IPS DF 4.7 (cell line): ENCODE results near the gene TRAF3IP1.
"Not testable (repeated sequence)": the region's sequence is repeated elsewhere in the genome, so short reads cannot be mapped to it uniquely, and the experiment has no call there.

Source experiments
- DNase-seq: peaks from one replicate; pipeline ENCODE4 v3.0.0-alpha.2; 2013; ENCODE audit warnings: low spot score; ENCODE audit errors: extremely low read depth

TRAF3IP1 gene

GRCh38 chr2:238380336-238380735 lies 60.0 kb downstream of the TRAF3IP1 start:
- no peak for DNase-seq

GRCh38 chr2:238380785-238381184 lies 60.5 kb downstream of the TRAF3IP1 start:
- no peak for DNase-seq

GRCh38 chr2:238381341-238382115 lies 61.2 kb downstream of the TRAF3IP1 start:
- no peak for DNase-seq

- no peak for DNase-seq
Measured at GRCh38 chr2:238382381-238382781, 62.1 kb downstream of the TRAF3IP1 start.

GRCh38 chr2:238383135-238383534 lies 62.8 kb downstream of the TRAF3IP1 start:
- no peak for DNase-seq

- no peak for DNase-seq
Measured at GRCh38 chr2:238383743-238384380, 63.5 kb downstream of the TRAF3IP1 start.

- DNase-seq: no peak
Measured at GRCh38 chr2:238387332-238387731, 67.0 kb downstream of the TRAF3IP1 start.

GRCh38 chr2:238388794-238389193 lies 68.5 kb downstream of the TRAF3IP1 start:
- no peak for DNase-seq

- no peak for DNase-seq
Measured at GRCh38 chr2:238389988-238390589, 69.8 kb downstream of the TRAF3IP1 start.

- no peak for DNase-seq
Measured at GRCh38 chr2:238391042-238391689, 70.8 kb downstream of the TRAF3IP1 start.

GRCh38 chr2:238396663-238397062 lies 76.3 kb downstream of the TRAF3IP1 start:
- no peak for DNase-seq

GRCh38 chr2:238397356-238397755 lies 77.0 kb downstream of the TRAF3IP1 start:
- no peak for DNase-seq

- no peak for DNase-seq
Measured at GRCh38 chr2:238398577-238398976, 78.3 kb downstream of the TRAF3IP1 start.

GRCh38 chr2:238399094-238399493 lies 78.8 kb downstream of the TRAF3IP1 start:
- no peak for DNase-seq

- no peak for DNase-seq
Measured at GRCh38 chr2:238401551-238401950, 81.2 kb downstream of the TRAF3IP1 start.

- no peak for DNase-seq
Measured at GRCh38 chr2:238403632-238404405, 83.5 kb downstream of the TRAF3IP1 start.

- DNase-seq: no peak
Measured at GRCh38 chr2:238404406-238405216, 84.3 kb downstream of the TRAF3IP1 start.

GRCh38 chr2:238405217-238405555 lies 84.9 kb downstream of the TRAF3IP1 start:
- not testable (repeated sequence) for DNase-seq

- no peak for DNase-seq
Measured at GRCh38 chr2:238406221-238406997, 86.1 kb downstream of the TRAF3IP1 start.

GRCh38 chr2:238406998-238407285 lies 86.6 kb downstream of the TRAF3IP1 start:
- no peak for DNase-seq
